ENCODE data around the gene PROP1. TPM values are rescaled to one million over a fixed set of nuclear protein-coding genes. Genes with fewer than 3 reads are reported as not detected.

Gene PROP1
- polyA plus RNA-seq, 1 donor (not counting 4 experiments of a cell fraction or from before 2014, with no cell fraction given): not detected

- no peaks in the 10 kb centered on the region for H3K9me3 ChIP-seq (ENCODE audit: control insufficient read depth, low read depth, low read length)
- no peaks in the 10 kb centered on the region for H3K4me1 ChIP-seq (ENCODE audit: control insufficient read depth, extremely low read depth, insufficient read depth, low read length)
- H3K4me2 ChIP-seq (ENCODE audit: control insufficient read depth, extremely low read depth, insufficient read depth, low read depth, low read length): no peak overlapping the region
- no peak for FAIRE-seq
- H3K79me2 ChIP-seq (ENCODE audit: control insufficient read depth, insufficient read depth, low read length): no peaks in the 10 kb centered on the region
- H2AFZ ChIP-seq (ENCODE audit: control insufficient read depth, low read length): no peak overlapping the region
- no peak overlapping the region for H3K4me3 ChIP-seq (ENCODE audit: control insufficient read depth in 2 of 3, extremely low read depth in 1 of 3, insufficient read depth in 2 of 3, low read depth in 1 of 3, low read length in 3 of 3)
- H3K27me3 ChIP-seq (ENCODE audit: control insufficient read depth, extremely low read depth, insufficient read depth, low read length): no peaks in the 10 kb centered on the region
- no peak overlapping the region for H3K9ac ChIP-seq (ENCODE audit: control insufficient read depth, extremely low read depth, insufficient read depth, low read length)
- no peak overlapping the region for H3K27ac ChIP-seq (ENCODE audit: control insufficient read depth, insufficient read depth, low read length)
- TF ChIP-seq EZH2 (IDR thresholded peaks at IDR 0.05; ENCODE audit: low read length) (no peak), CTCF (optimal IDR thresholded peaks at IDR 0.05 in 1 of 3, IDR thresholded peaks at IDR 0.05 in 1 of 3, conservative IDR thresholded peaks at IDR 0.05 in 1 of 3; ENCODE audit: extremely low read depth in 1 of 3, insufficient read depth in 2 of 3, low read length in 3 of 3) (no peak)
- dilution Hi-C loops (cut with MboI; ENCODE audit: extremely low pct_ligation_motif_present, low sequenced_read_pairs): no loop called here
- DNase-seq (ENCODE audit: low read depth, low spot score): no peak
- H3K9me1 ChIP-seq (ENCODE audit: control insufficient read depth, extremely low read depth, insufficient read depth, low read length): no peaks in the 10 kb centered on the region
- H4K20me1 ChIP-seq (ENCODE audit: control insufficient read depth, extremely low read depth, insufficient read depth, low read length): no peaks in the 10 kb centered on the region
- no peaks in the 10 kb centered on the region for H3K36me3 ChIP-seq (ENCODE audit: control insufficient read depth in 2 of 2, extremely low read depth in 1 of 2, insufficient read depth in 2 of 2, low read length in 2 of 2)
These were observed 29.8 kb downstream of the PROP1 start for GRCh38 chr5:177966009-177966838.

GRCh38 chr5:177964471-177964870 is 31.6 kb downstream of the PROP1 start:
- Histone ChIP-seq H3K27me3 (ENCODE audit: control insufficient read depth, extremely low read depth, insufficient read depth, low read length) (no peaks in the 10 kb centered on the region), H3K9me3 (ENCODE audit: control insufficient read depth, low read depth, low read length) (no peaks in the 10 kb centered on the region), H4K20me1 (ENCODE audit: control insufficient read depth, extremely low read depth, insufficient read depth, low read length) (no peaks in the 10 kb centered on the region), H2AFZ (ENCODE audit: control insufficient read depth, low read length) (no peak overlapping the region), H3K36me3 (ENCODE audit: control insufficient read depth in 2 of 2, extremely low read depth in 1 of 2, insufficient read depth in 2 of 2, low read length in 2 of 2) (no peaks in the 10 kb centered on the region), H3K27ac (ENCODE audit: control insufficient read depth, insufficient read depth, low read length) (no peak overlapping the region), H3K4me2 (ENCODE audit: control insufficient read depth, extremely low read depth, insufficient read depth, low read depth, low read length) (no peak overlapping the region), H3K4me3 (ENCODE audit: control insufficient read depth in 2 of 3, extremely low read depth in 1 of 3, insufficient read depth in 2 of 3, low read depth in 1 of 3, low read length in 3 of 3) (no peak overlapping the region), H3K79me2 (ENCODE audit: control insufficient read depth, insufficient read depth, low read length) (no peaks in the 10 kb centered on the region), H3K9ac (ENCODE audit: control insufficient read depth, extremely low read depth, insufficient read depth, low read length) (no peak overlapping the region), H3K4me1 (ENCODE audit: control insufficient read depth, extremely low read depth, insufficient read depth, low read length) (no peaks in the 10 kb centered on the region), H3K9me1 (ENCODE audit: control insufficient read depth, extremely low read depth, insufficient read depth, low read length) (no peaks in the 10 kb centered on the region)
- DNase-seq (ENCODE audit: low read depth, low spot score) (no peak), FAIRE-seq (no peak)
- TF ChIP-seq CTCF (optimal IDR thresholded peaks at IDR 0.05 in 1 of 3, IDR thresholded peaks at IDR 0.05 in 1 of 3, conservative IDR thresholded peaks at IDR 0.05 in 1 of 3; ENCODE audit: extremely low read depth in 1 of 3, insufficient read depth in 2 of 3, low read length in 3 of 3) (no peak), EZH2 (IDR thresholded peaks at IDR 0.05; ENCODE audit: low read length) (no peak)
- dilution Hi-C loops (cut with MboI; ENCODE audit: extremely low pct_ligation_motif_present, low sequenced_read_pairs): no loop called here
